Calu3 (cell line): ENCODE results near the gene PSMD1. TPM values are rescaled to one million over a fixed set of nuclear protein-coding genes. Genes with fewer than 3 reads are reported as not detected.

Source experiments
- BruUV-seq: library from RNA; stranded (reverse); fragments of 400-500 nt; replicated peaks from 2 replicates; lab custom pipeline; 2021; lab: Mats Ljungman, UMichigan
- CTCF ChIA-PET: fragments of 300-600 bp; sonication (Branson Sonifier 250); formaldehyde crosslinking; loops from one replicate; lab custom pipeline; 2022; ENCODE audit warnings: antibody characterized with exemption; lab: Charles Lee
- DNase-seq: peaks from one replicate; pipeline ENCODE4 v3.0.0; 2022
- H3K27ac Mint-ChIP-seq: one replicate; pipeline ENCODE4 v1.8.0; 2022; ENCODE audit warnings: mixed read lengths; ENCODE audit not compliant: unreplicated experiment
- H3K27me3 Mint-ChIP-seq: one replicate; pipeline ENCODE4 v1.8.0; 2022; ENCODE audit warnings: mixed read lengths; ENCODE audit not compliant: unreplicated experiment
- H3K36me3 Mint-ChIP-seq: one replicate; pipeline ENCODE4 v1.8.0; 2022; ENCODE audit warnings: mild to moderate bottlenecking, moderate library complexity, mixed read lengths; ENCODE audit not compliant: insufficient read depth, unreplicated experiment
- H3K4me1 Mint-ChIP-seq: one replicate; pipeline ENCODE4 v1.8.0; 2022; ENCODE audit warnings: mild to moderate bottlenecking, low read depth, mixed read lengths; ENCODE audit not compliant: unreplicated experiment
- H3K4me3 Mint-ChIP-seq: one replicate; pipeline ENCODE4 v1.8.0; 2022; ENCODE audit warnings: mild to moderate bottlenecking, low read depth, moderate library complexity, mixed read lengths; ENCODE audit not compliant: unreplicated experiment
- H3K9me3 Mint-ChIP-seq: one replicate; pipeline ENCODE4 v1.8.0; 2022; ENCODE audit warnings: low read depth, mixed read lengths; ENCODE audit not compliant: unreplicated experiment
- intact Hi-C: fragments of 100-400 bp; cut with micrococcal nuclease; formaldehyde crosslinking; loops from one replicate; pipeline ENCODE4 v1.10.0; 2022; ENCODE audit not compliant: unreplicated experiment
- total RNA-seq: library from RNA; stranded (reverse); gene quantifications from 2 replicates; pipeline ENCODE4 v1.2.3, GENCODE V29; 2022
- TF ChIP-seq, protein P1 (sequence below): fragments of 200-600 bp; IDR thresholded peaks from one replicate; pipeline ENCODE4 v1.8.0; 2022; ENCODE audit warnings: antibody characterized with exemption; ENCODE audit not compliant: unreplicated experiment

PSMD1 gene
- total RNA-seq, 1 experiment from 2014 or later, result 135 TPM

DNA sequence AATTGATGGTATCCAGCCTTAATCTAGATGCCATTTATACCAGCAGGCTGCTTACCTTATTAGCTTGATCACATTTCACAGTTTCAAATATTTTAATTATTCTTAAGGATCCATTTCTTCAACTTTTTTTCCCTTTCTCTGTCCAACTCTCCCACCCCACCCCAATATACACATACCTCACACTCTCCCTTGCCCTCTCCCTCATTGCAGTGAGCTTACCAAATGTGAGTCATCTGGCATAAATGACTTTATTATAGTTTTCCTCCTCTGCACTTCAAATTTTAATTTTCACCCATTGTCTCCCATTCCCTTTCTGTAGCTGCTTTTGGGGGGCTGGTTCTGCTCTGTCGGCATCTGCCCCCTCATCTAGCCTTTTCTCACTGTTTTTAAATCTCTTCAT is 55.3 kb downstream of the PSMD1 start:
- Mint-ChIP-seq H3K36me3 (peaks cover 12% of the 10 kb centered on the region), H3K4me3 (no peak overlapping the region), H3K4me1 (peaks cover 9% of the 10 kb centered on the region), H3K27ac (no peak overlapping the region), H3K9me3 (no peaks in the 10 kb centered on the region), H3K27me3 (no peaks in the 10 kb centered on the region)
- intact Hi-C loops, result no loop called here
- no peak for DNase-seq
- no TSS peak for BruUV-seq
- CTCF ChIA-PET, result interaction anchor here (0.8 kb wide), 1 partner anchor 23 kb away, joined by 3 read pairs; no protein-coding TSS in a partner anchor
- TF ChIP-seq, protein P1, sequence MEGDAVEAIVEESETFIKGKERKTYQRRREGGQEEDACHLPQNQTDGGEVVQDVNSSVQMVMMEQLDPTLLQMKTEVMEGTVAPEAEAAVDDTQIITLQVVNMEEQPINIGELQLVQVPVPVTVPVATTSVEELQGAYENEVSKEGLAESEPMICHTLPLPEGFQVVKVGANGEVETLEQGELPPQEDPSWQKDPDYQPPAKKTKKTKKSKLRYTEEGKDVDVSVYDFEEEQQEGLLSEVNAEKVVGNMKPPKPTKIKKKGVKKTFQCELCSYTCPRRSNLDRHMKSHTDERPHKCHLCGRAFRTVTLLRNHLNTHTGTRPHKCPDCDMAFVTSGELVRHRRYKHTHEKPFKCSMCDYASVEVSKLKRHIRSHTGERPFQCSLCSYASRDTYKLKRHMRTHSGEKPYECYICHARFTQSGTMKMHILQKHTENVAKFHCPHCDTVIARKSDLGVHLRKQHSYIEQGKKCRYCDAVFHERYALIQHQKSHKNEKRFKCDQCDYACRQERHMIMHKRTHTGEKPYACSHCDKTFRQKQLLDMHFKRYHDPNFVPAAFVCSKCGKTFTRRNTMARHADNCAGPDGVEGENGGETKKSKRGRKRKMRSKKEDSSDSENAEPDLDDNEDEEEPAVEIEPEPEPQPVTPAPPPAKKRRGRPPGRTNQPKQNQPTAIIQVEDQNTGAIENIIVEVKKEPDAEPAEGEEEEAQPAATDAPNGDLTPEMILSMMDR, result no peak

DNA sequence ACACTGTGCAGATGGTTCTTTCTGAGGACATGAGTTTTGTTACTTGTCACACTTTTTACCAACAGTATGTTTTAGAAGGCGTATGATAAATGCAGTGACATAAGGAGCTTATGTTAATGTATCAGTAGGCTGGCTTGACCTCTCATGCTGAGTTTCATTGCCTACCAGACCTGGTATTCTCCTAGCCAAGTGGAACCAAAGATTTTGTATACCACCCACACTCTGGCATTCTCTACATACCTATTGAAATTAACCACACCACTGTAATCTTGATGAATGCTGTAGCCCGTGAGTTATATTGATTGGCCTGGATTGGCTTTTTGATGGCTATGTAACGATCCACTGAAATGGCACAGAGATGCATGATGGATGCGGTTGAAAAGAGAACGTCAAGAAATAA is 56.8 kb downstream of the PSMD1 start:
- peaks cover 12% of the 10 kb centered on the region for H3K36me3 Mint-ChIP-seq
- CTCF ChIA-PET, result no interaction called here
- intact Hi-C loops, result no loop called here
- H3K27ac Mint-ChIP-seq, result no peak overlapping the region
- peaks cover 9% of the 10 kb centered on the region for H3K4me1 Mint-ChIP-seq
- H3K27me3 Mint-ChIP-seq, result no peaks in the 10 kb centered on the region
- H3K9me3 Mint-ChIP-seq, result no peaks in the 10 kb centered on the region
- TF ChIP-seq, protein P1, result no peak
- BruUV-seq, result no TSS peak
- no peak for DNase-seq
- H3K4me3 Mint-ChIP-seq, result no peak overlapping the region

DNA sequence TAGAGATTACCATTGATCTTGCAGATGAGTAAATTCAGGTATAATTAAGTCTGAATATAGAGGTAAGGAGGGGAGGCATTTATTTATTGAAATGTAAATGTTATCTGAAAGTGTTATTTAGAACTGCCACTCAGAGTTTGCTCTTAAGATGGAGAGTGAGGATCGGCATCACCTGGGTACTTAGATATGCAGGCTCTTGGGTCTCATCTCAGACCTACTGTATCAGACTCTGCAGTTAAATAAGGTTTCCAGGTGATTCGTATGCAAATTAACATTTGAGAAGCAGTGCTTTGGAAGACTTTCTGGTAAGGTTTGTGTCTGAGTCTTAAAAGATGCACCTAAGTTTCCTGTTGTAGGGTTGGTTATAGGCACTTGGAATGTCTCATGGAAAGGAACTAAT is 59.0 kb downstream of the PSMD1 start:
- CTCF ChIA-PET, result no interaction called here
- no peak overlapping the region for H3K4me3 Mint-ChIP-seq
- no TSS peak for BruUV-seq
- peaks cover 12% of the 10 kb centered on the region for H3K36me3 Mint-ChIP-seq
- TF ChIP-seq, protein P1, result no peak
- peaks cover 9% of the 10 kb centered on the region for H3K4me1 Mint-ChIP-seq
- no peak for DNase-seq
- no peak overlapping the region for H3K27ac Mint-ChIP-seq
- intact Hi-C loops, result no loop called here
- H3K27me3 Mint-ChIP-seq, result no peaks in the 10 kb centered on the region
- no peaks in the 10 kb centered on the region for H3K9me3 Mint-ChIP-seq

DNA sequence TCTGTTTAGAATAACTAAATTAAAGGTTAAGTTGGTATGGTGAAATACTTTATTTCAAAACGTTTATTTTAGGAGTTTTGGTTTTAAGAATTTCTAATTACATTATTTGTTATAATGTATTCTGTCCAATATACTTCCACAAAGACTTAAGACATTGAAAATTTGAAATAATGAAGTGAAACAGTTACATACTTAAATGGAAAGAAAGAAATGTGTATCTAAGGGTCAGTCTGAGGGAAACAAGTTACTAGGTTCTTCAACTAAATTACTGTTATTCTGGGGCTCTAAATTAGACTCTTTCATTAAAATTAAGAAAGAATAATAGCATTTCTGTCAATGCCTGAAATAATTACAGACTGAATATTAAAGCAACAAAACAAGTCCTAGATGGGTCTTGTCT is 60.5 kb downstream of the PSMD1 start:
- Mint-ChIP-seq H3K9me3 (no peaks in the 10 kb centered on the region), H3K27me3 (no peaks in the 10 kb centered on the region), H3K4me3 (no peak overlapping the region), H3K36me3 (peaks cover 8% of the 10 kb centered on the region), H3K4me1 (peaks cover 4% of the 10 kb centered on the region), H3K27ac (no peak overlapping the region)
- no TSS peak for BruUV-seq
- CTCF ChIA-PET, result no interaction called here
- intact Hi-C loops, result no loop called here
- no peak for DNase-seq
- TF ChIP-seq, protein P1, result no peak
